CD4-positive, alpha-beta T cell (primary cell): ENCODE measurements around the gene SYNE3. TPM values are rescaled to one million over a fixed set of nuclear protein-coding genes. Genes with fewer than 3 reads are reported as not detected.

Source experiments
- ATAC-seq: fragments of 200-7000 bp; cut with Tn5 transposase; one replicate; pipeline ENCODE4 v1.10.0; 2022; ENCODE audit warnings: mild to moderate bottlenecking; ENCODE audit not compliant: poor library complexity
- CTCF ChIA-PET: fragments of 350-600 bp; sonication (Branson Sonifier 250); formaldehyde crosslinking; loops from one replicate; lab custom pipeline; 2021; ENCODE audit warnings: antibody characterized with exemption, inconsistent platforms; lab: Charles Lee
- POLR2A ChIA-PET: fragments of 350-600 bp; sonication (Branson Sonifier 250); formaldehyde crosslinking; loops from one replicate; lab custom pipeline; 2021; ENCODE audit warnings: antibody characterized with exemption, inconsistent platforms; lab: Charles Lee
- DNase-seq, 14 experiments: peaks; one replicate each; pipeline ENCODE4 v3.0.0-alpha.2; 2013 to 2020; ENCODE audit warnings: mixed read lengths in 2 of 14
- H3K27ac ChIP-seq, 2 donors: one replicate each; pipeline versions ENCODE4 v1.5.1 to v1.7.0; 2013; ENCODE audit warnings: low read length in 2 of 2, low read depth in 1 of 2, mild to moderate bottlenecking in 1 of 2
- H3K27me3 ChIP-seq, 2 experiments: 1 replicate in 1 of 2; 2 replicates in 1 of 2; pipeline versions ENCODE4 v1.6.1 to v1.7.0; 2013; ENCODE audit warnings: low read length in 2 of 2, control low read depth in 1 of 2, mild to moderate bottlenecking in 1 of 2, moderate library complexity in 1 of 2; ENCODE audit not compliant: insufficient read depth in 2 of 2, control insufficient read depth in 1 of 2
- H3K36me3 ChIP-seq: one replicate; pipeline ENCODE4 v1.6.1; 2013; ENCODE audit warnings: low read length, control low read depth; ENCODE audit not compliant: insufficient read depth
- H3K4me1 ChIP-seq: one replicate; pipeline ENCODE4 v1.6.1; 2013; ENCODE audit warnings: low read length, control low read depth; ENCODE audit not compliant: insufficient read depth
- H3K4me3 ChIP-seq: one replicate; pipeline ENCODE4 v1.5.1; 2013; ENCODE audit warnings: mild to moderate bottlenecking, low read length, moderate library complexity
- H3K9me3 ChIP-seq, 2 experiments: 1 replicate in 1 of 2; 2 replicates in 1 of 2; pipeline versions ENCODE4 v1.6.1 to v1.7.0; 2013; ENCODE audit warnings: low read length in 2 of 2, mild to moderate bottlenecking in 2 of 2, control low read depth in 1 of 2, moderate library complexity in 1 of 2; ENCODE audit not compliant: control insufficient read depth in 1 of 2, insufficient read depth in 1 of 2
- H3K27ac Mint-ChIP-seq: one replicate; pipeline ENCODE4 v1.8.0; 2020; ENCODE audit warnings: mixed read lengths
- H3K27me3 Mint-ChIP-seq: one replicate; pipeline ENCODE4 v1.8.0; 2021; ENCODE audit warnings: mixed read lengths
- H3K36me3 Mint-ChIP-seq: one replicate; pipeline ENCODE4 v1.8.0; 2021; ENCODE audit warnings: low read depth, mixed read lengths
- H3K4me1 Mint-ChIP-seq: one replicate; pipeline ENCODE4 v1.8.0; 2021; ENCODE audit warnings: low read depth, mixed read lengths
- H3K4me3 Mint-ChIP-seq: one replicate; pipeline ENCODE4 v1.8.0; 2020; ENCODE audit warnings: mild to moderate bottlenecking, mixed read lengths
- H3K9me3 Mint-ChIP-seq: one replicate; pipeline ENCODE4 v1.8.0; 2020; ENCODE audit warnings: mixed read lengths
- intact Hi-C, 2 experiments: fragments of 100-400 bp; cut with DNase I in 1 of 2; cut with micrococcal nuclease in 1 of 2; formaldehyde crosslinking; loops; one replicate each; pipeline versions ENCODE4 v1.15.1 to v1.9.0; 2023 to 2025; cut with DNase I, micrococcal nuclease
- total RNA-seq, 174 experiments: library from RNA in 2 of 174; stranded (reverse) in 2 of 174; gene quantifications; one replicate each; pipeline ENCODE4 v1.2.3 and lab custom pipeline; 2021 to 2026
- TF ChIP-seq, protein P1 (sequence below): fragments of 200-600 bp; IDR thresholded peaks from one replicate; pipeline ENCODE4 v1.8.0; 2022; ENCODE audit warnings: antibody characterized with exemption, mild to moderate bottlenecking

Gene SYNE3
- total RNA-seq, 2 experiments from 2014 or later, result 29.4 to 31.4 TPM

- ATAC-seq, result no peak
- no peaks in the 10 kb centered on the region for H3K9me3 ChIP-seq
- H3K27me3 Mint-ChIP-seq, result no peaks in the 10 kb centered on the region
- no peak overlapping the region for H3K27ac Mint-ChIP-seq
- peaks cover 5% of the 10 kb centered on the region for H3K4me1 ChIP-seq
- H3K4me1 Mint-ChIP-seq, result peaks cover 35% of the 10 kb centered on the region
- H3K36me3 ChIP-seq, result peaks cover 11% of the 10 kb centered on the region
- H3K9me3 Mint-ChIP-seq, result no peaks in the 10 kb centered on the region
- CTCF ChIA-PET, result no interaction called here
- DNase-seq, result no peak
- peaks cover 24% of the 10 kb centered on the region for H3K36me3 Mint-ChIP-seq
- no peak overlapping the region for H3K4me3 ChIP-seq
- no peak overlapping the region for H3K4me3 Mint-ChIP-seq
- intact Hi-C loops, result no loop called here
- no peaks in the 10 kb centered on the region for H3K27me3 ChIP-seq
- POLR2A ChIA-PET, result interaction anchor here (1.1 kb wide), 1 partner anchor 26 kb away, joined by 3 read pairs; the partner anchor contains the start of gene SYNE3
- TF ChIP-seq, protein P1, sequence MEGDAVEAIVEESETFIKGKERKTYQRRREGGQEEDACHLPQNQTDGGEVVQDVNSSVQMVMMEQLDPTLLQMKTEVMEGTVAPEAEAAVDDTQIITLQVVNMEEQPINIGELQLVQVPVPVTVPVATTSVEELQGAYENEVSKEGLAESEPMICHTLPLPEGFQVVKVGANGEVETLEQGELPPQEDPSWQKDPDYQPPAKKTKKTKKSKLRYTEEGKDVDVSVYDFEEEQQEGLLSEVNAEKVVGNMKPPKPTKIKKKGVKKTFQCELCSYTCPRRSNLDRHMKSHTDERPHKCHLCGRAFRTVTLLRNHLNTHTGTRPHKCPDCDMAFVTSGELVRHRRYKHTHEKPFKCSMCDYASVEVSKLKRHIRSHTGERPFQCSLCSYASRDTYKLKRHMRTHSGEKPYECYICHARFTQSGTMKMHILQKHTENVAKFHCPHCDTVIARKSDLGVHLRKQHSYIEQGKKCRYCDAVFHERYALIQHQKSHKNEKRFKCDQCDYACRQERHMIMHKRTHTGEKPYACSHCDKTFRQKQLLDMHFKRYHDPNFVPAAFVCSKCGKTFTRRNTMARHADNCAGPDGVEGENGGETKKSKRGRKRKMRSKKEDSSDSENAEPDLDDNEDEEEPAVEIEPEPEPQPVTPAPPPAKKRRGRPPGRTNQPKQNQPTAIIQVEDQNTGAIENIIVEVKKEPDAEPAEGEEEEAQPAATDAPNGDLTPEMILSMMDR, result no peak
- no peak overlapping the region for H3K27ac ChIP-seq
These were observed 25.8 kb upstream of the SYNE3 start for GRCh38 chr14:95541932-95542930.

- no peaks in the 10 kb centered on the region for H3K9me3 Mint-ChIP-seq
- H3K27ac Mint-ChIP-seq, result no peak overlapping the region
- DNase-seq, result no peak
- H3K36me3 Mint-ChIP-seq, result peaks cover 22% of the 10 kb centered on the region
- TF ChIP-seq, protein P1, result no peak
- Histone ChIP-seq H3K36me3 (peaks cover 11% of the 10 kb centered on the region), H3K9me3 (no peaks in the 10 kb centered on the region), H3K4me3 (no peak overlapping the region), H3K4me1 (peaks cover 9% of the 10 kb centered on the region), H3K27me3 (no peaks in the 10 kb centered on the region), H3K27ac (no peak overlapping the region)
- ATAC-seq, result no peak
- ChIA-PET POLR2A (no interaction called here), CTCF (no interaction called here)
- H3K4me1 Mint-ChIP-seq, result peaks cover 44% of the 10 kb centered on the region
- H3K27me3 Mint-ChIP-seq, result no peaks in the 10 kb centered on the region
- intact Hi-C loops, result no loop called here
- H3K4me3 Mint-ChIP-seq, result no peak overlapping the region
These were observed 24.9 kb upstream of the SYNE3 start for GRCh38 chr14:95541346-95541745.

- no peaks in the 10 kb centered on the region for H3K27me3 Mint-ChIP-seq
- Histone ChIP-seq H3K27me3 (no peaks in the 10 kb centered on the region), H3K36me3 (peaks cover 11% of the 10 kb centered on the region), H3K9me3 (no peaks in the 10 kb centered on the region), H3K27ac (no peak overlapping the region), H3K4me3 (no peak overlapping the region), H3K4me1 (peaks cover 19% of the 10 kb centered on the region)
- POLR2A ChIA-PET, result no interaction called here
- intact Hi-C loops, result no loop called here
- ATAC-seq (no peak), DNase-seq (no peak)
- H3K4me3 Mint-ChIP-seq, result no peak overlapping the region
- no peaks in the 10 kb centered on the region for H3K9me3 Mint-ChIP-seq
- peaks cover 54% of the 10 kb centered on the region for H3K4me1 Mint-ChIP-seq
- no peak overlapping the region for H3K27ac Mint-ChIP-seq
- peaks cover 15% of the 10 kb centered on the region for H3K36me3 Mint-ChIP-seq
- TF ChIP-seq, protein P1, result no peak
- CTCF ChIA-PET, result interaction anchor here (1.1 to 1.3 kb wide), 2 partner anchors 13 to 98 kb away, joined by 5 read pairs; no protein-coding TSS in a partner anchor
These were observed 23.9 kb upstream of the SYNE3 start for GRCh38 chr14:95540236-95540855.
